Trophoblast cell (in vitro differentiated cells and primary cell): ENCODE measurements around the gene KCNMA1.
A peak's percentile ranks its signal among the peaks of the same experiment; 100 is the strongest.

Experiments
- DNase-seq, 2 donors: peaks; one replicate each; pipeline ENCODE4 v3.0.0-alpha.2; 2016
- H2AFZ ChIP-seq: 2 replicates; pipeline ENCODE4 v1.6.1; 2013; ENCODE audit warnings: low read length, moderate library complexity, mild to moderate bottlenecking; ENCODE audit not compliant: insufficient read depth, poor library complexity
- H2AK5ac ChIP-seq: 2 replicates; pipeline ENCODE4 v1.6.1; 2013; ENCODE audit warnings: mild to moderate bottlenecking, low read length
- H2BK120ac ChIP-seq: 2 replicates; pipeline ENCODE4 v1.6.1; 2013; ENCODE audit warnings: low read length, mild to moderate bottlenecking, moderate library complexity; ENCODE audit not compliant: insufficient read depth, poor library complexity
- H2BK12ac ChIP-seq: 2 replicates; pipeline ENCODE4 v1.6.1; 2013; ENCODE audit warnings: mild to moderate bottlenecking, low read length, moderate library complexity
- H2BK5ac ChIP-seq: 2 replicates; pipeline ENCODE4 v1.6.1; 2013; ENCODE audit warnings: low read length, low read depth, moderate library complexity, mild to moderate bottlenecking; ENCODE audit not compliant: poor library complexity
- H3K14ac ChIP-seq: 2 replicates; pipeline ENCODE4 v1.6.1; 2013; ENCODE audit warnings: mild to moderate bottlenecking, low read length
- H3K18ac ChIP-seq: 2 replicates; pipeline ENCODE4 v1.6.1; 2013; ENCODE audit warnings: mild to moderate bottlenecking, low read length
- H3K23ac ChIP-seq: 2 replicates; pipeline ENCODE4 v1.6.1; 2013; ENCODE audit warnings: low read length
- H3K27ac ChIP-seq: 2 replicates; pipeline ENCODE4 v1.5.1; 2013; ENCODE audit warnings: low read depth, mild to moderate bottlenecking, inconsistent platforms, low read length, moderate library complexity
- H3K27me3 ChIP-seq: 2 replicates; pipeline ENCODE4 v1.6.1; 2013; ENCODE audit warnings: inconsistent platforms, mild to moderate bottlenecking, low read length, moderate library complexity; ENCODE audit not compliant: insufficient read depth
- H3K36me3 ChIP-seq, 2 experiments: 1 replicate in 1 of 2; 2 replicates in 1 of 2; pipeline ENCODE4 v1.6.1; 2013; ENCODE audit warnings: low read length in 2 of 2, mild to moderate bottlenecking in 2 of 2, moderate library complexity in 1 of 2; ENCODE audit not compliant: insufficient read depth in 2 of 2, control insufficient read depth in 1 of 2
- H3K4ac ChIP-seq: 2 replicates; pipeline ENCODE4 v1.6.1; 2013; ENCODE audit warnings: low read depth, mild to moderate bottlenecking, low read length, moderate library complexity
- H3K4me1 ChIP-seq, 2 experiments: 1 replicate in 1 of 2; 2 replicates in 1 of 2; pipeline ENCODE4 v1.6.1; 2013; ENCODE audit warnings: low read length in 2 of 2, mild to moderate bottlenecking in 2 of 2, moderate library complexity in 1 of 2; ENCODE audit not compliant: insufficient read depth in 2 of 2, control insufficient read depth in 1 of 2
- H3K4me2 ChIP-seq: 2 replicates; pipeline ENCODE4 v1.6.1; 2013; ENCODE audit warnings: inconsistent platforms, mild to moderate bottlenecking, low read length, moderate library complexity
- H3K4me3 ChIP-seq: 2 replicates; pipeline ENCODE4 v1.5.1; 2013; ENCODE audit warnings: mild to moderate bottlenecking, low read depth, low read length, inconsistent platforms
- H3K79me1 ChIP-seq: one replicate; pipeline ENCODE4 v1.6.1; 2013; ENCODE audit warnings: low read length
- H3K79me2 ChIP-seq: 2 replicates; pipeline ENCODE4 v1.6.1; 2013; ENCODE audit warnings: low read length, mild to moderate bottlenecking; ENCODE audit not compliant: control insufficient read depth, insufficient read depth, poor library complexity
- H3K9ac ChIP-seq: 2 replicates; pipeline ENCODE4 v1.6.1; 2013; ENCODE audit warnings: mild to moderate bottlenecking, low read length
- H3K9me3 ChIP-seq: 2 replicates; pipeline ENCODE4 v1.6.1; 2013; ENCODE audit warnings: low read depth, mild to moderate bottlenecking, control low read depth, inconsistent platforms, low read length; ENCODE audit not compliant: insufficient read depth
- H4K12ac ChIP-seq: 2 replicates; pipeline ENCODE4 v1.6.1; 2013; ENCODE audit warnings: low read depth, mild to moderate bottlenecking, low read length, moderate library complexity
- H4K8ac ChIP-seq: 2 replicates; pipeline ENCODE4 v1.6.1; 2013; ENCODE audit warnings: low read depth, mild to moderate bottlenecking, low read length, moderate library complexity
- H4K91ac ChIP-seq: one replicate; pipeline ENCODE4 v1.6.1; 2013; ENCODE audit warnings: low read depth, mild to moderate bottlenecking, low read length, moderate library complexity
- WGBS: extraction: QIAGEN DNeasy Blood & Tissue Kit; methylation state at CpG from one replicate; pipeline ENCODE4 v1.1.7; 2013; ENCODE audit warnings: missing lambda C conversion rate; ENCODE audit not compliant: insufficient read length, insufficient coverage; ENCODE audit errors: extremely low coverage; 5-methylcytosine and 5-hydroxymethylcytosine counted together

The KCNMA1 gene

DNA sequence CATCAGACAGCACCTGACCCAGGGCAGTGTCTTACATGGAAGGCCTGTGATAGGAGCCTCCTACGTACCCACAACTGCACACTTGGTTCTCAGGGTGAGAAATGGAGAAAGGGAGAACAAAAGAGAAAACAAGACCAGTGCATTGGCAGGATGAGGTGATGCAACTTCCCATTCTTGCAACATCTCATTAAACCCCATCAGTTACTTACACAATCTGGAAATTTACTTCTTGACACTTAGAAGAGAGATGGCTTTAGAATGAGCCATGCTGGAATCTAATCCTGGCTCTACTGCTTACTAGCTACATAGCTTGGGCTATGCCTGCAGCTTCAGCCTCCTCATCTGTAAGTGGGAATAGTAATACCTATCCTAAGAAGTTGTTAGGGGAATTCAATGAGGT lies 391.7 kb downstream of the KCNMA1 start:
- Histone ChIP-seq H3K14ac (peak overlapping the region; percentile 45), H2BK12ac (peak overlapping the region; percentile 44), H2BK5ac (no peak overlapping the region), H2BK120ac (peak overlapping the region; percentile 59), H3K4me2 (no peak overlapping the region), H3K4me1 (peaks cover 23 to 35% of the 10 kb centered on the region in 2 experiments), H3K9me3 (no peaks in the 10 kb centered on the region), H3K36me3 (peaks cover 2 to 6% of the 10 kb centered on the region in 2 experiments), H3K79me1 (peaks cover 40% of the 10 kb centered on the region), H3K27ac (peak overlapping the region; percentile 2), H3K4ac (no peak overlapping the region), H3K27me3 (no peaks in the 10 kb centered on the region), H4K8ac (no peak overlapping the region), H3K18ac (peak overlapping the region; percentile 60), H4K12ac (no peak overlapping the region), H4K91ac (peak overlapping the region; percentile 10), H3K23ac (no peak overlapping the region), H3K4me3 (no peak overlapping the region), H3K9ac (no peak overlapping the region), H2AK5ac (peak overlapping the region; percentile 49), H3K79me2 (peaks cover 2% of the 10 kb centered on the region), H2AFZ (no peak overlapping the region)
- peak in 1 of 2 donors; percentile 28 for DNase-seq
- no CpG with 5 or more reads among the region's 1 CpG for WGBS

DNA sequence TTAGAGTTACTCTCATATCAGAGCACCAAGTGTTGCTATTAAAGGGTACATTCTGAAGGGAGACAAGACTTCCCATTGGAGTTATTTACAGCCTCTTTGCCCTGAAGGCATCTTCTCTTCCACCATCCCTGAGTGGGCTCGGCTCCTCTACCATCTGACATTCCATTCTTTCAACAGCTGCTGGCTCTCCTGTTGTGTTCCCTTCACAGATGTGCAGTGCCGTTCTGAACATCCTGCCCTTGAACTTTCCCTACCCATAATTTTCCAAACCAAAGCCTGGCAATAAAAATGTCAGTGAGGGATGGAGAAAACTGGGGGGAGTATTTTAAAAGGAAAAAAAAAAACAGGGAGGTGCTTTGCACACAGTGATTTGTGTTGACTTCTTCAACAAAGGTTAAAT lies 392.9 kb downstream of the KCNMA1 start:
- Histone ChIP-seq H2AK5ac (no peak overlapping the region), H3K27ac (no peak overlapping the region), H3K4me3 (no peak overlapping the region), H4K91ac (no peak overlapping the region), H3K9ac (no peak overlapping the region), H2BK12ac (no peak overlapping the region), H2BK120ac (peak overlapping the region; percentile 25), H2AFZ (no peak overlapping the region), H4K8ac (no peak overlapping the region), H4K12ac (no peak overlapping the region), H3K79me1 (peaks cover 36% of the 10 kb centered on the region), H3K4me1 (peaks cover 23 to 38% of the 10 kb centered on the region in 2 experiments), H3K23ac (no peak overlapping the region), H3K4me2 (no peak overlapping the region), H2BK5ac (no peak overlapping the region), H3K27me3 (no peaks in the 10 kb centered on the region), H3K18ac (no peak overlapping the region), H3K36me3 (no peaks in the 10 kb centered on the region), H3K4ac (no peak overlapping the region), H3K79me2 (peaks cover 2% of the 10 kb centered on the region), H3K9me3 (no peaks in the 10 kb centered on the region), H3K14ac (no peak overlapping the region)
- no peak for DNase-seq
- WGBS = no CpG with 5 or more reads among the region's 2 CpGs

DNA sequence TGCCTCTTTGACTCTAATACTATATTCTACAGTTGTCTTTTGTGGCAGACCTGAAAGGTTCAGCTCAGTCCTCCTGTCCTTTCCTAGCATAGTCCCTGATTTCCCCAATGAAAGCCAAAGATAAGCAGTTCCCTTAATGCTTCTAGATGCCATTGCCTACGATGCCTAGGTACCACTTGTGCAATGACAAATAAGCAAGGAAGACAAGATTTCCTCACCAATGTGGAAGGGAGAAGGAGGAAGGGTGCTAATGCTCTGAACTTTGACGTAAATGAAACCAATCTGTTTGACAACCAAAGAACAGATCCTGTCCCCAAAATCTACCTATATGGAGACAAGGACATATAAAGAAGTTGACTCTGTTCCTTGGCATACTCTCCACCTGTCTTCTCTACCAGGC lies 393.3 kb downstream of the KCNMA1 start:
- Histone ChIP-seq H3K4me2 (no peak overlapping the region), H3K4me1 (peaks cover 23 to 38% of the 10 kb centered on the region in 2 experiments), H2BK5ac (no peak overlapping the region), H3K9me3 (no peaks in the 10 kb centered on the region), H3K4me3 (no peak overlapping the region), H2AFZ (no peak overlapping the region), H4K8ac (peak overlapping the region; percentile 49), H3K4ac (no peak overlapping the region), H3K27ac (no peak overlapping the region), H3K79me1 (peaks cover 35% of the 10 kb centered on the region), H2BK12ac (peak overlapping the region; percentile 29), H4K12ac (no peak overlapping the region), H3K79me2 (peaks cover 2% of the 10 kb centered on the region), H4K91ac (peak overlapping the region; percentile 81), H3K18ac (no peak overlapping the region), H3K9ac (no peak overlapping the region), H3K23ac (no peak overlapping the region), H3K27me3 (no peaks in the 10 kb centered on the region), H3K14ac (peak overlapping the region; percentile 57), H2AK5ac (peak overlapping the region; percentile 66), H3K36me3 (no peaks in the 10 kb centered on the region), H2BK120ac (peak overlapping the region; percentile 41)
- no peak for DNase-seq
- WGBS = no CpG with 5 or more reads among the region's 2 CpGs

DNA sequence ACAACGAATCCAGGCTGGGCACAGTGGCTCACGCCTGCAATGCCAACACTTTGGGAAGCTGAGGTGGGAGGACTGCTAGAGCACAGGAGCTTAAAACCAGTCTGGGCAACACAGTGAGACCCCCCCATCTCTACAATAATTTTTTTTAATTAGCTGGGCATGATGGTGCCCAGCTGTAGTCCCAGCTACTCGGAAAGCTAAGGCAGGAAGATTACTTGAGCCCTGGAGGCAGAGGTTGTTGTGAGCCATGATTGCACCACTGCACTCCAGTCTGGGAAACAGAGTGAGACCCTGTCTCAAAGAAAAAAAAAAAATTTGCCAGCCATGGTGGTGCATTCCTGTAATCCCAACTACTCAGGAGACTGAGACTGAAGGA lies 396.3 kb downstream of the KCNMA1 start:
- H3K79me1 ChIP-seq = peaks cover 29% of the 10 kb centered on the region
- no peak overlapping the region for H3K27ac ChIP-seq
- H2BK5ac ChIP-seq = no peak overlapping the region
- no peak overlapping the region for H3K14ac ChIP-seq
- no peak overlapping the region for H4K12ac ChIP-seq
- DNase-seq = no peak
- H3K4me2 ChIP-seq = no peak overlapping the region
- no peaks in the 10 kb centered on the region for H3K27me3 ChIP-seq
- no peak overlapping the region for H3K4ac ChIP-seq
- no peaks in the 10 kb centered on the region for H3K79me2 ChIP-seq
- no peak overlapping the region for H2BK12ac ChIP-seq
- H3K9me3 ChIP-seq = no peaks in the 10 kb centered on the region
- no peaks in the 10 kb centered on the region for H3K36me3 ChIP-seq
- no peak overlapping the region for H3K4me3 ChIP-seq
- H3K4me1 ChIP-seq = peaks cover 22 to 38% of the 10 kb centered on the region in 2 experiments
- H3K9ac ChIP-seq = no peak overlapping the region
- no peak overlapping the region for H2AFZ ChIP-seq
- H2BK120ac ChIP-seq = no peak overlapping the region
- no peak overlapping the region for H2AK5ac ChIP-seq
- no peak overlapping the region for H3K18ac ChIP-seq
- H4K91ac ChIP-seq = peak overlapping the region; percentile 15
- no peak overlapping the region for H3K23ac ChIP-seq
- WGBS = no CpG with 5 or more reads among the region's 3 CpGs
- H4K8ac ChIP-seq = no peak overlapping the region
